SJSA1 (cell line): Measurements from ENCODE around the gene MAP3K3. TPM values are rescaled to one million over a fixed set of nuclear protein-coding genes. Genes with fewer than 3 reads are reported as not detected.

Experiments used
- DNase-seq, 2 experiments: peaks; one replicate each; pipeline ENCODE4 v3.0.0-alpha.2; 2015 to 2020; ENCODE audit warnings: low spot score in 2 of 2, low read depth in 1 of 2
- H3K27ac ChIP-seq: fragments of 250-450 bp; sonication (Bioruptor Pico); 2 replicates; pipeline ENCODE4 v1.5.1; 2020; ENCODE audit warnings: mild to moderate bottlenecking, moderate library complexity
- H3K27me3 ChIP-seq: fragments of 250-450 bp; sonication (Bioruptor Pico); replicated peaks from 2 replicates; pipeline ENCODE4 v1.5.1; 2020; ENCODE audit warnings: mild to moderate bottlenecking, moderate library complexity
- H3K36me3 ChIP-seq: fragments of 250-450 bp; sonication (Bioruptor Pico); 2 replicates; pipeline ENCODE4 v1.5.1; 2020; ENCODE audit warnings: mild to moderate bottlenecking
- H3K4me1 ChIP-seq: fragments of 250-450 bp; sonication (Bioruptor Pico); replicated peaks from 2 replicates; pipeline ENCODE4 v1.6.1; 2021; ENCODE audit warnings: mild to moderate bottlenecking
- H3K4me3 ChIP-seq: fragments of 250-450 bp; sonication (Bioruptor Pico); 2 replicates; pipeline ENCODE4 v1.5.1; 2020; ENCODE audit warnings: mild to moderate bottlenecking
- H3K9me3 ChIP-seq: fragments of 250-450 bp; sonication (Bioruptor Pico); replicated peaks from 2 replicates; pipeline ENCODE4 v1.5.1; 2020; ENCODE audit warnings: mild to moderate bottlenecking
- total RNA-seq: library from RNA; depleted of rRNA; stranded (reverse); fragments of >200 nt; shearing (Covaris generic); gene quantifications from 2 replicates; pipeline ENCODE4 v1.2.3, GENCODE V29; 2014; rRNA removed

The MAP3K3 gene
- total RNA-seq, 1 experiment from 2014 or later, result 49.5 TPM

- H3K9me3 ChIP-seq, result no peaks in the 10 kb centered on the region
- no peaks in the 10 kb centered on the region for H3K27me3 ChIP-seq
- peaks cover 14% of the 10 kb centered on the region for H3K36me3 ChIP-seq
- H3K4me3 ChIP-seq, result peak within 1 kb of the TSS; percentile 75
- peaks cover 15% of the 10 kb centered on the region for H3K4me1 ChIP-seq
- peak; percentile 98 to 99 for DNase-seq
- peak within 1 kb of the TSS; percentile 27 for H3K27ac ChIP-seq
Observed at GRCh38 chr17:63741408-63742173, 119.4 kb downstream of the MAP3K3 start, which contains the start of gene STRADA. STRADA (minus strand) TSS chr17:63741799; CDS start chr17:63728369, 13,430 bp downstream.

Other genes starting within 250 kb of the MAP3K3 start
- 8.6 and 13.4 TPM in 2 replicates for gene CYB561, start 176.1 kb upstream of the MAP3K3 start, total RNA-seq
- gene ACE, start 145.4 kb upstream of the MAP3K3 start, total RNA-seq, result 0.13 TPM in 1 of 2 replicates, not detected in the other
- not detected in 2 replicates for gene KCNH6, start 99.1 kb upstream of the MAP3K3 start, total RNA-seq
- 60.4 and 68.5 TPM in 2 replicates for gene DCAF7, start 71.9 kb upstream of the MAP3K3 start, total RNA-seq
- 23.7 and 30.6 TPM in 2 replicates for gene TACO1, start 21.5 kb upstream of the MAP3K3 start, total RNA-seq
- gene LIMD2, start 77.7 kb downstream of the MAP3K3 start, total RNA-seq, result 26.5 and 35.2 TPM in 2 replicates
- gene STRADA, start 119.4 kb downstream of the MAP3K3 start, total RNA-seq, result 14.7 and 17.3 TPM in 2 replicates
- gene CCDC47, start 151.2 kb downstream of the MAP3K3 start, total RNA-seq, result 106 and 125 TPM in 2 replicates
- 102 and 118 TPM in 2 replicates for gene DDX42, start 151.8 kb downstream of the MAP3K3 start, total RNA-seq
- 54.4 and 63.7 TPM in 2 replicates for gene PSMC5, start 205.0 kb downstream of the MAP3K3 start, total RNA-seq
- 68.9 and 80.2 TPM in 2 replicates for gene FTSJ3, start 205.2 kb downstream of the MAP3K3 start, total RNA-seq
- 75.9 and 115 TPM in 2 replicates for gene SMARCD2, start 220.3 kb downstream of the MAP3K3 start, total RNA-seq